ENCODE measurements around the gene CTU1.

- TF ChIP-seq EZH2 (IDR thresholded peaks at IDR 0.05; ENCODE audit: insufficient read depth, poor library complexity, severe bottlenecking) (no peak), EZH2phosphoT487 (IDR thresholded peaks at IDR 0.05; ENCODE audit: insufficient read depth, low read depth) (no peak)
These were observed 567 bp upstream of the CTU1 start for GRCh38 chr19:51108805-51109146.

Measured in GM23248 (cell line).